Stimulated activated CD4-positive, alpha-beta T cell treated with anti-CD3 and anti-CD28 coated beads, TNF-alpha, amount 100 ng/mL, for 4 hours (primary cell): ENCODE data around the gene PRSS3.
"Not testable (repeated sequence)": the region's sequence is repeated elsewhere in the genome, so short reads cannot be mapped to it uniquely, and the experiment has no call there.

Source experiments
- DNase-seq, 3 experiments: peaks; one replicate each; pipeline ENCODE4 v3.0.0-alpha.2; 2020; ENCODE audit warnings: low read depth in 3 of 3

Gene PRSS3

GRCh38 chr9:33795281-33795680 is at the start of gene PRSS3:
Gene PRSS3, plus strand, starts transcription at chr9:33795561. Its CDS starts 13 bp downstream, at chr9:33795574.
- DNase-seq = no peak

- no peak for DNase-seq
Observed at GRCh38 chr9:33748633-33749304, 46.6 kb upstream of the PRSS3 start.

GRCh38 chr9:33749305-33749654 is 46.1 kb upstream of the PRSS3 start:
- not testable (repeated sequence) for DNase-seq

- no peak for DNase-seq
Observed at GRCh38 chr9:33750307-33750838, 45.0 kb upstream of the PRSS3 start.

- no peak for DNase-seq
Observed at GRCh38 chr9:33750839-33751339, 44.5 kb upstream of the PRSS3 start.

- DNase-seq = no peak
Observed at GRCh38 chr9:33751536-33752129, 43.7 kb upstream of the PRSS3 start.

GRCh38 chr9:33752130-33752637 is 43.2 kb upstream of the PRSS3 start:
- no peak for DNase-seq

- not testable (repeated sequence) for DNase-seq
Observed at GRCh38 chr9:33752789-33753188, 42.6 kb upstream of the PRSS3 start.

- not testable (repeated sequence) for DNase-seq
Observed at GRCh38 chr9:33759648-33760047, 35.7 kb upstream of the PRSS3 start.

GRCh38 chr9:33762343-33762742 is 33.0 kb upstream of the PRSS3 start:
- DNase-seq = no peak

GRCh38 chr9:33763709-33764108 is 31.7 kb upstream of the PRSS3 start:
- DNase-seq = not testable (repeated sequence)

GRCh38 chr9:33765411-33765810 is 29.9 kb upstream of the PRSS3 start:
- no peak for DNase-seq

- DNase-seq = not testable (repeated sequence)
Observed at GRCh38 chr9:33770156-33770880, 25.0 kb upstream of the PRSS3 start.

GRCh38 chr9:33773135-33773534 is 22.2 kb upstream of the PRSS3 start:
- DNase-seq = not testable (repeated sequence)

GRCh38 chr9:33774074-33774659 is 21.2 kb upstream of the PRSS3 start:
- not testable (repeated sequence) for DNase-seq

- DNase-seq = no peak
Observed at GRCh38 chr9:33776578-33776977, 18.8 kb upstream of the PRSS3 start.

- DNase-seq = peak; percentile 1 to 13 (median 5)
Observed at GRCh38 chr9:33778700-33779351, 16.5 kb upstream of the PRSS3 start.

- no peak for DNase-seq
Observed at GRCh38 chr9:33780276-33780675, 15.1 kb upstream of the PRSS3 start.

- no peak for DNase-seq
Observed at GRCh38 chr9:33781736-33782135, 13.6 kb upstream of the PRSS3 start.

- DNase-seq = no peak
Observed at GRCh38 chr9:33782395-33783152, 12.8 kb upstream of the PRSS3 start.

GRCh38 chr9:33785914-33786313 is 9.4 kb upstream of the PRSS3 start:
- DNase-seq = no peak
